ENCODE results near the gene PTH1R.

Gene PTH1R

GRCh38 chr3:46900007-46900292 lies 22.4 kb downstream of the PTH1R start:
- H3K4me3 ChIP-seq (ENCODE audit: low read depth, low read length), result no peak overlapping the region
- no peak for TF ChIP-seq CTCF (IDR thresholded peaks at IDR 0.05; ENCODE audit: low read depth, low read length, missing control alignments)
- no peak for DNase-seq (ENCODE audit: low read depth)

GRCh38 chr3:46900356-46900755 lies 22.8 kb downstream of the PTH1R start:
- DNase-seq (ENCODE audit: low read depth), result no peak
- no peak overlapping the region for H3K4me3 ChIP-seq (ENCODE audit: low read depth, low read length)
- no peak for TF ChIP-seq CTCF (IDR thresholded peaks at IDR 0.05; ENCODE audit: low read depth, low read length, missing control alignments)

DNA sequence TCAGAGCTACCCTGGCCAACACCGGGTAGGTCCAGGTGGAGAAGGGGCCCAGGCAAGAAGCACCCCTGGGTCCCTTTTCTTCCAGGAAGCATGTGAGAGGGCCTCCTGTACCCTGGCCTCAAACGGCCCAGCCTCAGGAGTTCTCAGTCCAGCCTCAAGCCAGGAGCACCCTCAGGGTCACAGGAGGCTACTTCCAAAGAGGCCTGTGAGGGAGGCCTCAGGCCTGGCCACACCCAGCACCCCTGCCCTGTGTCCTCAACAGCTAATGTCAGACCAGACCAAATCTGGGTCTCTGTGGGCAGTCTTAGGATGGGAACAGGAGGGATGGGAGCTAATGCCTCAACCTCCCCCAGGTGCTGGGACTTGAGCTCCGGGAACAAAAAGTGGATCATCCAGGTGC lies 23.5 kb downstream of the PTH1R start:
- H3K4me3 ChIP-seq (ENCODE audit: low read depth, low read length), result no peak overlapping the region
- no peak for DNase-seq (ENCODE audit: low read depth)
- no peak for TF ChIP-seq CTCF (IDR thresholded peaks at IDR 0.05; ENCODE audit: low read depth, low read length, missing control alignments)

GRCh38 chr3:46901591-46902187 lies 24.2 kb downstream of the PTH1R start:
- no peak overlapping the region for H3K4me3 ChIP-seq (ENCODE audit: low read depth, low read length)
- no peak for TF ChIP-seq CTCF (IDR thresholded peaks at IDR 0.05; ENCODE audit: low read depth, low read length, missing control alignments)
- no peak for DNase-seq (ENCODE audit: low read depth)

- no peak for TF ChIP-seq CTCF (IDR thresholded peaks at IDR 0.05; ENCODE audit: low read depth, low read length, missing control alignments)
- no peak overlapping the region for H3K4me3 ChIP-seq (ENCODE audit: low read depth, low read length)
- DNase-seq (ENCODE audit: low read depth), result no peak
These were observed 24.7 kb downstream of the PTH1R start for GRCh38 chr3:46902188-46902631.

DNA sequence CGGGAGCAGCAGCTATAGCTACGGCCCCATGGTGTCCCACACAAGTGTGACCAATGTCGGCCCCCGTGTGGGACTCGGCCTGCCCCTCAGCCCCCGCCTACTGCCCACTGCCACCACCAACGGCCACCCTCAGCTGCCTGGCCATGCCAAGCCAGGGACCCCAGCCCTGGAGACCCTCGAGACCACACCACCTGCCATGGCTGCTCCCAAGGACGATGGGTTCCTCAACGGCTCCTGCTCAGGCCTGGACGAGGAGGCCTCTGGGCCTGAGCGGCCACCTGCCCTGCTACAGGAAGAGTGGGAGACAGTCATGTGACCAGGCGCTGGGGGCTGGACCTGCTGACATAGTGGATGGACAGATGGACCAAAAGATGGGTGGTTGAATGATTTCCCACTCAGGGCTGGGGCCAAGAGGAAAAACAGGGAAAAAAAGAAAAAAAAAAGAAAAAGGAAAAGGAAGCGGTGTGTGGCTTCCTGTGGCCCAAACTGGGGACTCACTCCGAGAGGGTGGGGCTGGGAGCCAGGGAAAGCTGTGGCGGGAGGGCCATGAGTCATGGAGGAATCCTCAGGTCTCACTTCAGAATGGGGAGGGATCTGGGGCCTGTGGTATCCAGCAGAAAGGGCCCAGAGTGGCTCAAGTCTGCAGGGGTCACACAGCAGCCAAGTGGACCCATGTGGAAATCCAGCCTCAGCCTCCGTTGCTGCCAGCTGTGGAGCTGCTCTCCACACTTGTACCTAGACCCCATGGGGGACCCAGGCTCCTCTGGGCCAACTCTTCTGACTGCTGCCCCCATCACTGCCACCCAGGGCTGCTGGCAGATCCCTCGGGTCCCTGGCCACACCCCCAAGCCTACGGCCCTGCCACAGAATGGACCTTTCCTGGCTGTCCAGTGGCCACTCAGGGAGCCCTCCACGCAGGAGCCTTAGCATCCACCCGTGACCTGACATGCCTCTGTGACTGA lies 26.1 kb downstream of the PTH1R start:
- no peak overlapping the region for H3K4me3 ChIP-seq (ENCODE audit: low read depth, low read length)
- no peak for DNase-seq (ENCODE audit: low read depth)
- no peak for TF ChIP-seq CTCF (IDR thresholded peaks at IDR 0.05; ENCODE audit: low read depth, low read length, missing control alignments)
